ENCODE results near the gene ABCA6. TPM values are rescaled to one million over a fixed set of nuclear protein-coding genes. Genes with fewer than 3 reads are reported as not detected.

Gene ABCA6
- total and polyA plus RNA-seq, 12 donors = 5.4 to 45.4 (median 15.4) TPM

- intact Hi-C loops (cut with DNase I) = no loop called here
Measured at GRCh38 chr17:69043098-69043734, 98.5 kb downstream of the ABCA6 start.

GRCh38 chr17:69042308-69042707, 99.4 kb downstream of the ABCA6 start:
- WGBS, 4 donors = 86 to 91% (median 88%) methylated on average over 5 of the region's 5 CpGs
- no peak for DNase-seq
- Histone ChIP-seq H3K4me3 (no peak overlapping the region), H3K4me1 (replicated peaks in 1 of 2) (peaks cover 4 to 10% of the 10 kb centered on the region in 2 donors), H3K27me3 (no peaks in the 10 kb centered on the region), H3K27ac (no peak overlapping the region), H3K36me3 (replicated peaks in 1 of 2) (no peaks in the 10 kb centered on the region), H3K9me3 (replicated peaks in 1 of 3) (no peaks in the 10 kb centered on the region)
- intact Hi-C loops (cut with DNase I) = no loop called here
- no peak for TF ChIP-seq CTCF (IDR thresholded peaks at IDR 0.05)
- no peak for TF ChIP-seq POLR2A (IDR thresholded peaks at IDR 0.05)

More at GRCh38 chr17:69043098-69043734, 98.5 kb downstream of the ABCA6 start:
- Histone ChIP-seq H3K4me3 (no peak overlapping the region), H3K27ac (no peak overlapping the region), H3K4me1 (replicated peaks in 1 of 2) (peaks cover 11 to 18% of the 10 kb centered on the region in 2 donors), H3K27me3 (no peaks in the 10 kb centered on the region), H3K9me3 (replicated peaks in 1 of 3) (no peaks in the 10 kb centered on the region), H3K36me3 (replicated peaks in 1 of 2) (no peaks in the 10 kb centered on the region)
- TF ChIP-seq CTCF (IDR thresholded peaks at IDR 0.05) (no peak), POLR2A (IDR thresholded peaks at IDR 0.05) (no peak)
- no peak for DNase-seq
- WGBS, 4 donors = 92 to 96% (median 94%) methylated on average over 5 to 6 of the region's 6 CpGs

GRCh38 chr17:69031839-69032238, 109.9 kb downstream of the ABCA6 start:
- Histone ChIP-seq H3K9me3 (replicated peaks in 1 of 3) (no peaks in the 10 kb centered on the region), H3K4me3 (no peak overlapping the region), H3K27ac (no peak overlapping the region), H3K36me3 (replicated peaks in 1 of 2) (no peaks in the 10 kb centered on the region), H3K27me3 (no peaks in the 10 kb centered on the region), H3K4me1 (replicated peaks in 1 of 2) (no peaks in the 10 kb centered on the region)
- no peak for DNase-seq
- intact Hi-C loops (cut with DNase I) = no loop called here
- TF ChIP-seq CTCF (IDR thresholded peaks at IDR 0.05) (no peak), POLR2A (IDR thresholded peaks at IDR 0.05) (no peak)
- whole genome bisulfite sequencing, 4 donors = 85 to 91% (median 87%) methylated on average over 3 of the region's 3 CpGs

GRCh38 chr17:69030169-69030568, 111.5 kb downstream of the ABCA6 start:
- H3K4me3 ChIP-seq = no peak overlapping the region
- WGBS, 4 donors = 78 to 100% (median 93%) methylated on average over 1 of the region's 1 CpG
- no peaks in the 10 kb centered on the region for H3K4me1 ChIP-seq (replicated peaks in 1 of 2)
- no peak for TF ChIP-seq CTCF (IDR thresholded peaks at IDR 0.05)
- no peak for TF ChIP-seq POLR2A (IDR thresholded peaks at IDR 0.05)
- intact Hi-C loops (cut with DNase I) = no loop called here
- H3K27me3 ChIP-seq = no peaks in the 10 kb centered on the region
- no peaks in the 10 kb centered on the region for H3K36me3 ChIP-seq (replicated peaks in 1 of 2)
- no peaks in the 10 kb centered on the region for H3K9me3 ChIP-seq (replicated peaks in 1 of 3)
- no peak overlapping the region for H3K27ac ChIP-seq
- no peak for DNase-seq

Small RNA genes within 50 kb of the gene (microRNA-seq; reads per million reads assigned to microRNA genes)
- 0 reads per million in 3 donors for gene MIR4524A
- gene MIR4524B = 0 reads per million in 3 donors

Small RNA genes within 50 kb of the gene (small RNA-seq; reads per million reads assigned to genes)
- gene MIR4524B = 0 reads per million in 2 donors

Other genes starting within 250 kb of the ABCA6 start
- gene ABCA8, start 186.5 kb downstream of the ABCA6 start, total RNA-seq = 100 to 1,000 TPM in 7 of 9 donors, 10 to 100 TPM in 2; 16.1 to 247 (median 150) TPM
- gene ABCA8, start 186.5 kb downstream of the ABCA6 start, polyA plus RNA-seq = 10 to 100 TPM; 21.2 to 47.4 (median 37.0) TPM
- 10 to 100 TPM in 2 of 9 donors, 1 to 10 TPM in 7; 2.2 to 14.8 (median 4.4) TPM for gene ABCA9, start 81.0 kb downstream of the ABCA6 start, total RNA-seq
- gene ABCA9, start 81.0 kb downstream of the ABCA6 start, polyA plus RNA-seq = 10 to 100 TPM in 1 of 3 donors, 1 to 10 TPM in 2; 1.7 to 10.7 (median 6.0) TPM
- gene ABCA10, start 86.9 kb upstream of the ABCA6 start, total RNA-seq = 10 to 100 TPM in 1 of 9 donors, 1 to 10 TPM in 7, under 1 TPM in 1; 0.24 to 15.1 (median 2.5) TPM
- gene ABCA10, start 86.9 kb upstream of the ABCA6 start, polyA plus RNA-seq = 10 to 100 TPM in 2 of 3 donors, 1 to 10 TPM in 1; 2.8 to 28.2 (median 19.4) TPM
- 100 to 1,000 TPM in 1 of 9 donors, 10 to 100 TPM in 8; 21.5 to 142 (median 35.1) TPM for gene ABCA5, start 185.2 kb upstream of the ABCA6 start, total RNA-seq
- gene ABCA5, start 185.2 kb upstream of the ABCA6 start, polyA plus RNA-seq = 100 to 1,000 TPM in 1 of 3 donors, 10 to 100 TPM in 2; 28.5 to 103 (median 46.3) TPM